Endothelial cell of hepatic sinusoid (primary cell): ENCODE data around the gene KLK2.

Experiments
- in situ Hi-C: cut with HindIII; loops from 2 replicates; pipeline ENCODE4 v1.10.0; 2017; ENCODE audit warnings: low sequenced_read_pairs

Gene KLK2

GRCh38 chr19:50873056-50873455 is at the start of gene KLK2:
Gene KLK2, plus strand, starts transcription at chr19:50873439. Its CDS starts 35 bp downstream, at chr19:50873474.
- in situ Hi-C loops, result no loop called here

- in situ Hi-C loops, result no loop called here
Measured at GRCh38 chr19:50826492-50827240, 46.6 kb upstream of the KLK2 start.

- in situ Hi-C loops, result no loop called here
Measured at GRCh38 chr19:50827476-50827875, 45.8 kb upstream of the KLK2 start.

GRCh38 chr19:50829801-50830200 is 43.4 kb upstream of the KLK2 start:
- in situ Hi-C loops, result no loop called here

- in situ Hi-C loops, result no loop called here
Measured at GRCh38 chr19:50830266-50831025, 42.8 kb upstream of the KLK2 start.

GRCh38 chr19:50831026-50831396 is 42.2 kb upstream of the KLK2 start:
- in situ Hi-C loops, result no loop called here

GRCh38 chr19:50832666-50833065 is 40.6 kb upstream of the KLK2 start:
- in situ Hi-C loops, result no loop called here

GRCh38 chr19:50833117-50833801 is 40.0 kb upstream of the KLK2 start, which contains the start of gene KLK15:
Gene KLK15, minus strand, starts transcription at chr19:50833574. Its CDS starts 2,082 bp downstream, at chr19:50831492.
- in situ Hi-C loops, result no loop called here

- in situ Hi-C loops, result no loop called here
Measured at GRCh38 chr19:50833802-50834167, 39.5 kb upstream of the KLK2 start.

GRCh38 chr19:50835103-50835784 is 38.0 kb upstream of the KLK2 start:
- in situ Hi-C loops, result no loop called here

GRCh38 chr19:50835785-50836542 is 37.3 kb upstream of the KLK2 start:
- in situ Hi-C loops, result no loop called here

- in situ Hi-C loops, result no loop called here
Measured at GRCh38 chr19:50836543-50837195, 36.6 kb upstream of the KLK2 start.

GRCh38 chr19:50837300-50837699 is 35.9 kb upstream of the KLK2 start:
- in situ Hi-C loops, result no loop called here

- in situ Hi-C loops, result no loop called here
Measured at GRCh38 chr19:50838239-50838638, 35.0 kb upstream of the KLK2 start.

GRCh38 chr19:50839712-50840655 is 33.3 kb upstream of the KLK2 start:
- in situ Hi-C loops, result no loop called here

GRCh38 chr19:50842130-50842529 is 31.1 kb upstream of the KLK2 start:
- in situ Hi-C loops, result no loop called here

- in situ Hi-C loops, result no loop called here
Measured at GRCh38 chr19:50843205-50843604, 30.0 kb upstream of the KLK2 start.

- in situ Hi-C loops, result no loop called here
Measured at GRCh38 chr19:50843701-50844221, 29.5 kb upstream of the KLK2 start.
